Heart left ventricle (tissue), 13 donors: ENCODE data around the gene SCRT2.

Experiments used
- CTCF ChIP-seq, 12 donors: fragments of 200-600 bp; sonication (generic) in 4 of 12; IDR thresholded peaks; one replicate each; pipeline versions ENCODE4 v1.5.0 to v1.8.0; 2018 to 2022; ENCODE audit warnings: antibody characterized with exemption in 12 of 12, mild to moderate bottlenecking in 5 of 12
- POLR2A ChIP-seq, 2 donors: fragments of 450-650 bp; IDR thresholded peaks; one replicate each; pipeline ENCODE4 v1.6.1; 2017; ENCODE audit warnings: antibody characterized with exemption in 2 of 2, mild to moderate bottlenecking in 2 of 2, moderate library complexity in 2 of 2
- donor health status: ischemic (EF 13 %, LVEDD 7.1; RV severe dilation, severe dysfunction).
- donor health status: DM: no; HTN: yes; CAD: no.
- donor health status: DM: no; HTN: no; CAD: no.
- donor health status: ischemic (EF 25% LVEDD 6.9; RV normal size, moderate dysfunction).
- donor health status: ischemic (EF 25% LVEDD 5.7; RV mildly dilated, moderate dysfunction).
- donor health status: ischemic (EF 35%, LVEDD 5.7; RV mildly dilated, moderate dysfunction).
- donor health status: nonischemic (EF 11% LVEDD 7.7; RV severe dilation, severe dysfunction).
- donor health status: DM: yes; HTN: yes; CAD: no.
- donor health status: PGD.
- donor health status: ischemic (EF 29% LVEDD 5.4; RV normal size, mild dysfunction).
- donor health status: nonischemic (EF 23%, LVEDD 6.1; RV moderate dilation, normal function).

- TF ChIP-seq CTCF (IDR thresholded peaks at IDR 0.05) (no peak), POLR2A (IDR thresholded peaks at IDR 0.05) (no peak)
Observed at GRCh38 chr20:623704-624103, 51.9 kb downstream of the SCRT2 start.
